K562 (cell line): ENCODE results near the gene LILRB3. TPM values are rescaled to one million over a fixed set of nuclear protein-coding genes. Genes with fewer than 3 reads are reported as not detected.

Source experiments
- ATAC-seq: fragments of 200-7000 bp; cut with Tn5 transposase; 3 replicates; pipeline ENCODE4 v1.9.1; 2020; ENCODE audit warnings: moderate library complexity
- BruUV-seq: library from RNA; stranded (reverse); fragments of 400-500 nt; replicated peaks from 2 replicates; lab custom pipeline; 2021; lab: Mats Ljungman, UMichigan
- CTCF ChIA-PET: fragments of 300-600 bp; formaldehyde crosslinking; extraction: SDS; loops from one replicate; lab custom pipeline; 2021; ENCODE audit warnings: low intra/inter-chr PET ratio; lab: Yijun Ruan, JAX
- POLR2A ChIA-PET: fragments of 300-600, 350-650 bp; sonication (Branson Sonifier 250); formaldehyde crosslinking; extraction: SDS; loops from one replicate; lab custom pipeline; 2021; ENCODE audit warnings: antibody characterized with exemption, inconsistent platforms; lab: Yijun Ruan, JAX
- DNase-seq, 4 experiments: peaks; one replicate each; pipeline versions ENCODE4 v3.0.0 to v3.0.0-alpha.2; 2011 to 2018; ENCODE audit warnings: low spot score in 3 of 4, mixed read lengths in 3 of 4; ENCODE audit errors: extremely low read depth in 1 of 4
- FAIRE-seq: peaks from 2 replicates; lab custom pipeline; 2011; peaks lifted over from hg19 to GRCh38; lab: Jason Lieb, UNC
- H2AFZ ChIP-seq: 2 replicates; pipeline ENCODE4 v1.6.0; 2011; ENCODE audit warnings: low read depth, low read length, control low read depth, inconsistent platforms
- H3K27ac ChIP-seq: fragments of 200-600 bp; 3 replicates; pipeline ENCODE4 v1.8.0; 2011; ENCODE audit warnings: low read depth, mild to moderate bottlenecking, control low read depth, inconsistent platforms, low read length, moderate library complexity, mixed read lengths; ENCODE audit errors: extremely low read depth
- H3K27me3 ChIP-seq, 2 experiments: fragments of 300-600 bp in 1 of 2; 2 replicates in 1 of 2; 3 replicates in 1 of 2; pipeline versions ENCODE4 v1.6.0 to v1.8.0; 2011; ENCODE audit warnings: inconsistent platforms in 2 of 2, low read length in 2 of 2, mild to moderate bottlenecking in 1 of 2, mixed read lengths in 1 of 2, moderate library complexity in 1 of 2; ENCODE audit not compliant: control insufficient read depth in 2 of 2, insufficient read depth in 2 of 2
- H3K36me3 ChIP-seq: fragments of 300-600 bp; 3 replicates; pipeline ENCODE4 v1.8.0; 2011; ENCODE audit warnings: mild to moderate bottlenecking, low read length, inconsistent platforms; ENCODE audit not compliant: control insufficient read depth, insufficient read depth
- H3K4me1 ChIP-seq, 2 experiments: fragments of 200-600 bp in 1 of 2; replicated peaks in 1 of 2; 2 replicates in 1 of 2; 3 replicates in 1 of 2; pipeline versions ENCODE4 v1.5.1 to v1.8.0; 2011; ENCODE audit warnings: inconsistent platforms in 2 of 2, low read length in 2 of 2, mild to moderate bottlenecking in 1 of 2, mixed read lengths in 1 of 2, moderate library complexity in 1 of 2; ENCODE audit not compliant: control insufficient read depth in 2 of 2, insufficient read depth in 2 of 2
- H3K4me2 ChIP-seq: 2 replicates; pipeline ENCODE4 v1.6.1; 2011; ENCODE audit warnings: low read length, control low read depth, inconsistent platforms, mixed read lengths; ENCODE audit not compliant: insufficient read depth
- H3K4me3 ChIP-seq: fragments of 200-600 bp; sonication (generic), shearing (Covaris generic); 2 replicates; pipeline ENCODE4 v1.5.1; 2016; ENCODE audit warnings: control low read depth, inconsistent platforms
- H3K79me2 ChIP-seq: fragments of 200-600 bp; 3 replicates; pipeline ENCODE4 v1.8.0; 2011; ENCODE audit warnings: low read length, inconsistent platforms; ENCODE audit not compliant: control insufficient read depth, insufficient read depth
- H3K9ac ChIP-seq, 2 experiments: 2 replicates each; pipeline versions ENCODE4 v1.6.0 to v1.6.1; 2011; ENCODE audit warnings: low read depth in 2 of 2, low read length in 2 of 2, control low read depth in 1 of 2, inconsistent platforms in 1 of 2, mild to moderate bottlenecking in 1 of 2, mixed read lengths in 1 of 2; ENCODE audit not compliant: insufficient read depth in 1 of 2
- H3K9me1 ChIP-seq: one replicate; pipeline ENCODE4 v1.6.0; 2011; ENCODE audit warnings: inconsistent platforms, mild to moderate bottlenecking, low read length, moderate library complexity; ENCODE audit not compliant: control insufficient read depth, insufficient read depth
- H3K9me3 ChIP-seq: replicated peaks from 2 replicates; pipeline ENCODE4 v1.5.1; 2011; ENCODE audit warnings: low read depth, low read length, inconsistent platforms; ENCODE audit not compliant: control insufficient read depth, insufficient read depth
- H4K20me1 ChIP-seq: replicated peaks from 2 replicates; pipeline ENCODE4 v1.6.1; 2011; ENCODE audit warnings: low read length, inconsistent platforms, mixed read lengths; ENCODE audit not compliant: control insufficient read depth, insufficient read depth
- ATF7 ChIP-seq: fragments of 450-650 bp; IDR thresholded peaks from 2 replicates; pipeline ENCODE4 v1.7.1; 2014; ENCODE audit warnings: mild to moderate bottlenecking, moderate library complexity
- FOXP4 ChIP-seq: sonication (generic); formaldehyde crosslinking; IDR thresholded peaks from 2 replicates; pipeline ENCODE4 v1.8.0; 2022; ENCODE audit warnings: mild to moderate bottlenecking, missing genetic modification reagents, borderline replicate concordance
- HDAC2 ChIP-seq: fragments of 450-650 bp; IDR thresholded peaks from 2 replicates; pipeline ENCODE4 v1.6.1; 2016; ENCODE audit warnings: mild to moderate bottlenecking
- KDM1A ChIP-seq, 2 experiments: fragments of 450-650 bp; IDR thresholded peaks; 2 replicates each; pipeline ENCODE4 v1.6.1; 2016; ENCODE audit warnings: mild to moderate bottlenecking in 2 of 2
- MED1 ChIP-seq: sonication (generic); formaldehyde crosslinking; IDR thresholded peaks from 2 replicates; pipeline ENCODE4 v1.8.1; 2023; ENCODE audit warnings: missing genetic modification reagents, borderline replicate concordance
- POLR3G ChIP-seq: IDR thresholded peaks from 2 replicates; pipeline ENCODE4 v1.6.1; 2011; ENCODE audit not compliant: insufficient read length, insufficient replicate concordance; ENCODE audit errors: extremely low read depth
- SIX5 ChIP-seq, 2 experiments: IDR thresholded peaks; 2 replicates each; pipeline ENCODE4 v1.6.1; 2011; ENCODE audit warnings: low read length in 2 of 2, borderline replicate concordance in 1 of 2, low read depth in 1 of 2, mild to moderate bottlenecking in 1 of 2, moderate library complexity in 1 of 2; ENCODE audit not compliant: insufficient read depth in 1 of 2
- SNRNP70 ChIP-seq: fragments of 200-400 bp; formaldehyde crosslinking; optimal IDR thresholded peaks from 2 replicates; pipeline ENCODE3; 2017; ENCODE audit warnings: low read depth, low read length
- STAG1 ChIP-seq: sonication (generic); formaldehyde crosslinking; IDR thresholded peaks from 2 replicates; pipeline ENCODE4 v1.5.0; 2020; ENCODE audit warnings: missing genetic modification reagents, borderline replicate concordance
- ZNF347 ChIP-seq: fragments of 450-650 bp; formaldehyde crosslinking; IDR thresholded peaks from 2 replicates; pipeline ENCODE4 v1.4.0; 2020; ENCODE audit warnings: low read depth, mild to moderate bottlenecking, moderate library complexity
- ZNF830 ChIP-seq: fragments of 250-450 bp; sonication (Bioruptor Pico); IDR thresholded peaks from 2 replicates; pipeline ENCODE4 v1.5.0; 2021; ENCODE audit warnings: mild to moderate bottlenecking
- WGBS: fragments of 100-300 bp; shearing (Covaris generic); methylation state at CpG from one replicate; pipeline ENCODE4 v1.1.6; 2016; ENCODE audit warnings: low coverage, mixed read lengths; ENCODE audit not compliant: insufficient coverage; ENCODE audit errors: missing lambda C conversion rate; 5-methylcytosine and 5-hydroxymethylcytosine counted together
- in situ Hi-C: fragments of 300-500 bp; cut with MboI; formaldehyde crosslinking; loops from 4 replicates; pipeline ENCODE4 v1.15.0; 2018; ENCODE audit warnings: inconsistent platforms, mixed read lengths
- intact Hi-C: fragments of 100-400 bp; cut with micrococcal nuclease; formaldehyde crosslinking; loops from 2 replicates; pipeline ENCODE4 v1.14.2; 2022
- polyA plus RNA-seq, 8 experiments: library from polyadenylated mRNA; depleted of rRNA in 4 of 8; stranded (reverse) in 5 of 8; unstranded in 3 of 8; fragments of >200 nt; fragmentation: Nextera tagmentation in 2 of 8; fragmentation: Illumina TruSeq in 1 of 8; extraction: Ambion mirVana in 2 of 8; extraction: Trizol in 1 of 8; gene quantifications; 2 replicates each; pipeline versions ENCODE4 v1.2.1 to v1.2.3, GENCODE V29; 2011 to 2014; ENCODE audit warnings: inconsistent platforms in 1 of 8, missing spikeins in 1 of 8
- total RNA-seq, 7 experiments: library from RNA; depleted of rRNA in 6 of 7; stranded (reverse); fragments of >200 nt in 6 of 7; fragmentation: Illumina TruSeq in 2 of 7; extraction: Trizol in 2 of 7; gene quantifications; 2 replicates each; pipeline versions ENCODE4 v1.2.1 to v1.2.3, GENCODE V29; 2011 to 2021; ENCODE audit warnings: low replicate concordance in 1 of 7
- TF ChIP-seq, protein P1 (sequence below): fragments of 450-650 bp; IDR thresholded peaks from 2 replicates; pipeline ENCODE4 v1.7.0; 2016; ENCODE audit warnings: borderline replicate concordance

The LILRB3 gene
- total and polyA plus RNA-seq, 9 of the 15 experiments (the other 6 are each of a cell fraction or from before 2014, with no cell fraction given), result 0.01 to 0.09 TPM; not detected in 7

DNA sequence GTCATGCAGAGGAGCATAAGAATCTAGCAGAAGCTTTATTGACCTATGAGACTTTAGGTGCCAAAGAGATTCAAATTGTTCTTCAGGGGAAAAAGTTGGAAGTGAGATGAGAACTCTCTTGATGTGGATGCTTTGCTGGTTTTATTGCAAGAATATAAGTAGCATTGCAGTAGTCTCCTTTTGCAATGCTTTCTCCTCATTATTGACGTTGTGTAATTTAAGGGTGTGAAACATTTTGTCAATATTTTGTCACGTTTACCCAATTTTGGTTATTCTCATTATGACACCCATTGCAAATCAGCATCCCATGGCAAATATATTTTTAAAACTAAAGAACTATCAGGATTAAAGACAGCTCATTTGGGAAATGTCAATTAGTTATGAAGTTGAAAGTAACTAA lies 46.1 kb upstream of the LILRB3 start:
- intact Hi-C loops, result no loop called here

DNA sequence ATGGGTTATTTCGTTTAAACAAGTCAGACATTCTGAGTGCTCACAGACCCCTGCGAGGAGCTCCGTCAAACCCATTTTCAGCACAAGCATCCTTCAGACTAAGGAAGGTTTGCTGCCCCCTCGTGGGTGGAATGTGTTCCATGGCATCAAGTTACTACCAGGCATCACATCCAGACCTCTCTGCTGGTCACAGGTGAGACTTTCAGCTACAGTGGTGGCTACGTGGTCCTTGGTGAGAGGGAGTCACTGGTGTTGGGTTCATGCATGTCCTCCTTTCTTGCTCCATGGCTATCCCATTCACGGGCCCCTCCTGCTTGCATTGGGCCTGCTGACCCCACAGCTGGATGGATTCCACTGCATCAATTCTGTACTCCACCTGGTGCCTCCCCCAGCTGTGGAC lies 43.3 kb upstream of the LILRB3 start:
- Histone ChIP-seq H3K9ac (no peak overlapping the region), H3K4me1 (no peaks in the 10 kb centered on the region), H3K9me1 (no peaks in the 10 kb centered on the region), H3K4me2 (no peak overlapping the region), H3K27ac (no peak overlapping the region), H3K27me3 (peaks cover 10 to 24% of the 10 kb centered on the region in 2 experiments), H3K9me3 (no peaks in the 10 kb centered on the region), H2AFZ (no peak overlapping the region), H4K20me1 (peaks cover 8% of the 10 kb centered on the region; the same call in 1 of the 2 replicates), H3K79me2 (no peaks in the 10 kb centered on the region), H3K36me3 (no peaks in the 10 kb centered on the region), H3K4me3 (no peak overlapping the region)
- 3% methylated on average over 6 of the region's 6 CpGs for WGBS
- no TSS peak for BruUV-seq
- peak; percentile 69 to 83 (median 72) for DNase-seq
- intact Hi-C loops, result no loop called here
- peak; percentile 91 for ATAC-seq
- POLR2A ChIA-PET, result interaction anchor here (0.6 to 1.5 kb wide), 4 partner anchors 56 to 123 kb away, joined by 3 to 5 read pairs (median 4); partner anchors contain the start of gene RPS9
- in situ Hi-C loops, result no loop called here
- peak; percentile 95 for FAIRE-seq
- CTCF ChIA-PET, result interaction anchor here (1.2 kb wide), 1 partner anchor 98 kb away, joined by 6 read pairs; no protein-coding TSS in a partner anchor
- TF ChIP-seq MED1 (CRISPR knock-in tag), result no peak
- no peak for TF ChIP-seq ZNF347 (CRISPR knock-in tag)
- TF ChIP-seq STAG1 (CRISPR knock-in tag), result peak; percentile 24; the same call in 1 of the 2 replicates
- TF ChIP-seq FOXP4 (CRISPR knock-in tag), result no peak
- TF ChIP-seq, protein P1, sequence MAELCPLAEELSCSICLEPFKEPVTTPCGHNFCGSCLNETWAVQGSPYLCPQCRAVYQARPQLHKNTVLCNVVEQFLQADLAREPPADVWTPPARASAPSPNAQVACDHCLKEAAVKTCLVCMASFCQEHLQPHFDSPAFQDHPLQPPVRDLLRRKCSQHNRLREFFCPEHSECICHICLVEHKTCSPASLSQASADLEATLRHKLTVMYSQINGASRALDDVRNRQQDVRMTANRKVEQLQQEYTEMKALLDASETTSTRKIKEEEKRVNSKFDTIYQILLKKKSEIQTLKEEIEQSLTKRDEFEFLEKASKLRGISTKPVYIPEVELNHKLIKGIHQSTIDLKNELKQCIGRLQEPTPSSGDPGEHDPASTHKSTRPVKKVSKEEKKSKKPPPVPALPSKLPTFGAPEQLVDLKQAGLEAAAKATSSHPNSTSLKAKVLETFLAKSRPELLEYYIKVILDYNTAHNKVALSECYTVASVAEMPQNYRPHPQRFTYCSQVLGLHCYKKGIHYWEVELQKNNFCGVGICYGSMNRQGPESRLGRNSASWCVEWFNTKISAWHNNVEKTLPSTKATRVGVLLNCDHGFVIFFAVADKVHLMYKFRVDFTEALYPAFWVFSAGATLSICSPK, result no peak
- TF ChIP-seq ZNF830 (CRISPR knock-in tag), result no peak
- no peak for TF ChIP-seq ATF7
- peak in 1 of 2 experiments; percentile 15; a peak in 1 of 4 replicates for TF ChIP-seq SIX5 (IDR thresholded peaks at IDR 0.05; ENCODE audit: borderline replicate concordance in 1 of 2, insufficient read depth in 1 of 2, low read depth in 1 of 2, low read length in 2 of 2)
- TF ChIP-seq POLR3G, result no peak
- TF ChIP-seq KDM1A (IDR thresholded peaks at IDR 0.05), result peak; percentile 25 to 49; a peak in 2 of 4 replicates
- TF ChIP-seq HDAC2, result peak; percentile 56; the same call in 1 of the 2 replicates

More for the DNA sequence above, 46.1 kb upstream of the LILRB3 start:
- ATAC-seq, result no peak
- DNase-seq, result no peak
- no peaks in the 10 kb centered on the region for H3K79me2 ChIP-seq
- peaks cover 7 to 28% of the 10 kb centered on the region in 2 experiments; a peak in 4 of 5 replicates for H3K27me3 ChIP-seq
- H3K9me3 ChIP-seq, result no peaks in the 10 kb centered on the region
- H3K4me3 ChIP-seq, result no peak overlapping the region
- ChIA-PET POLR2A (no interaction called here), CTCF (interaction anchor here (0.6 kb wide), 1 partner anchor 100 kb away, joined by 4 read pairs; no protein-coding TSS in a partner anchor)
- peaks cover 8% of the 10 kb centered on the region; the same call in 1 of the 2 replicates for H4K20me1 ChIP-seq
- in situ Hi-C loops, result no loop called here
- BruUV-seq, result no TSS peak
- FAIRE-seq, result no peak
- TF ChIP-seq SNRNP70, result no peak
- no peak overlapping the region for H3K9ac ChIP-seq
- H2AFZ ChIP-seq, result no peak overlapping the region
- no peaks in the 10 kb centered on the region for H3K4me1 ChIP-seq
- H3K4me2 ChIP-seq, result no peak overlapping the region
- H3K27ac ChIP-seq, result no peak overlapping the region
- no peaks in the 10 kb centered on the region for H3K36me3 ChIP-seq
- H3K9me1 ChIP-seq, result no peaks in the 10 kb centered on the region
- WGBS, result 0% methylated on average over 2 of the region's 2 CpGs
